OCI-LY7 (cell line): ENCODE data around the gene CRYBG2.

Experiments used
- CTCF ChIP-seq: fragments of 200-600 bp; sonication (generic); conservative IDR thresholded peaks from 2 replicates; pipeline ENCODE4 v1.5.1; 2014; ENCODE audit warnings: mild to moderate bottlenecking, antibody characterized with exemption, low read length, moderate library complexity, mixed read lengths
- EZH2phosphoT487 ChIP-seq: fragments of 200-600 bp; sonication (generic); IDR thresholded peaks from 2 replicates; pipeline ENCODE4 v1.6.1; 2018; ENCODE audit warnings: low read depth, borderline replicate concordance, mild to moderate bottlenecking, mixed run types, antibody characterized with exemption, low read length, moderate library complexity, mixed read lengths

GRCh38 chr1:26363549-26364448 lies 9.9 kb upstream of the CRYBG2 start:
- TF ChIP-seq CTCF (peak; percentile 99), EZH2phosphoT487 (no peak)
